ENCODE data around the gene SORL1-AS1.

Gene SORL1-AS1

DNA sequence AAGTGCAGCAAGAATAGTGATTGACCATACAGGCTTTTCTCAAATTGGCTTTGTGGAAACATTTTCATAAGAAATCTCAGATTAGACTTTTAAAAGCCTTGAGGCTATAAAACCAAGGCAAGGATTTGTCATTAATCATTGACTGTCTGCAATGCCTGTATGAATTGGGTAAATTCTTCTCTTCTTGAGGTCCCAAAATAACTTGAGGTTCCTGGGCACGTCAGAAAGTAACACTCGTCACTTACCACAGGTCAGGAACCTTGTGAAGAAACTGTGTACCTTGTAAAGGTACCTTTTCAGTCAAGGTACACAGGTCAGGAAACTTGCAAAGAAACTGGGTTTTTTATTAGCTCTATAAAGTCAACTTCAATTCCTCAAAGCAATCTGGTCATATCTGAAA, 43.9 kb downstream of the SORL1-AS1 start:
- Histone ChIP-seq H2AFZ (ENCODE audit: low read depth) (no peak overlapping the region), H3F3A (replicated peaks; ENCODE audit: insufficient read depth) (no peaks in the 10 kb centered on the region), H3K27ac (ENCODE audit: low read depth in 2 of 2, low read length in 1 of 2) (no peak overlapping the region), H3K27me3 (ENCODE audit: insufficient read depth) (no peaks in the 10 kb centered on the region), H3K9me3 (no peaks in the 10 kb centered on the region), H3K4me3 (ENCODE audit: low read depth in 2 of 2, low read length in 1 of 2) (no peak overlapping the region), H3K36me3 (replicated peaks in 1 of 2; ENCODE audit: control insufficient read depth in 1 of 2, insufficient read depth in 2 of 2, low read length in 1 of 2) (no peaks in the 10 kb centered on the region), H3K4me1 (ENCODE audit: control insufficient read depth in 1 of 2, insufficient read depth in 2 of 2, low read depth in 1 of 2, low read length in 1 of 2) (no peaks in the 10 kb centered on the region), H3K4me2 (no peak overlapping the region), H3K9me2 (no peaks in the 10 kb centered on the region), H3K9ac (no peak overlapping the region), H4K20me1 (ENCODE audit: insufficient read depth) (no peaks in the 10 kb centered on the region), H3K79me2 (ENCODE audit: insufficient read depth) (no peaks in the 10 kb centered on the region)
- ChIA-PET POLR2A (no interaction called here), CTCF (no interaction called here)
- no peak for TF ChIP-seq TCF12 (IDR thresholded peaks at IDR 0.05)
- TF ChIP-seq EP300 (IDR thresholded peaks at IDR 0.05; ENCODE audit: borderline replicate concordance in 1 of 2, low read depth in 1 of 2, low read length in 1 of 2): no peak
- TF ChIP-seq USF1 (IDR thresholded peaks at IDR 0.05; ENCODE audit: borderline replicate concordance, low read depth): no peak
- no peak for TF ChIP-seq EZH2phosphoT487 (IDR thresholded peaks at IDR 0.05; ENCODE audit: borderline replicate concordance, low read depth)
- TF ChIP-seq RCOR1 (IDR thresholded peaks at IDR 0.05; ENCODE audit: low read length): no peak
- no peak for TF ChIP-seq CTCF (IDR thresholded peaks at IDR 0.05)
- TF ChIP-seq MEF2A (IDR thresholded peaks at IDR 0.05; ENCODE audit: borderline replicate concordance, low read depth): no peak
- no peak for TF ChIP-seq TEAD4 (IDR thresholded peaks at IDR 0.05; ENCODE audit: borderline replicate concordance, insufficient read depth)
- no peak for TF ChIP-seq JUND (IDR thresholded peaks at IDR 0.05)
- no peak for DNase-seq
- 67% methylated on average over 2 of the region's 2 CpGs for WGBS (ENCODE audit: low lambda C conversion rate)

DNA sequence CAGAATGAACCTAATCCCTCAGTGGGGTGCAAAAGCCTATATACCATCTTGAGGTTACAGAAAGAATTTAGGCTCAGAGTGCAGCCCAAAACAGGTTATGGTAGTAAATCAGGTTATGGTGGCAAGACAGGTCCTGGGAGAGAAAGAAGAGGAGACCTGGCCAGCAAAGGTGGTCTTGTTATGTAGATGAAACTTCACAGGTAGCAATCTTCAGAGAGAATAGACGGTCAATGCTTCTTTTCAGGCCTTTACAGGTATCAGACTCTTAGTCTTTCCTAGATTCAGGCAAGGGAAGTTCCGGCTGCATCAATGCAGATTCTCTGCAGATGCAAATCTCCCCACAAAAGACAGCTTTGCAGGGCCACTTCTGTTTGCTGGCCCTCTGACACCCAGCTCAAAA, 46.5 kb downstream of the SORL1-AS1 start:
- no peaks in the 10 kb centered on the region for H3K9me2 ChIP-seq
- ChIA-PET POLR2A (interaction anchor here (0.7 kb wide), 1 partner anchor 12 kb away, joined by 3 read pairs; no protein-coding TSS in a partner anchor), CTCF (no interaction called here)
- no peaks in the 10 kb centered on the region for H3K27me3 ChIP-seq (ENCODE audit: insufficient read depth)
- no peaks in the 10 kb centered on the region for H3K36me3 ChIP-seq (replicated peaks in 1 of 2; ENCODE audit: control insufficient read depth in 1 of 2, insufficient read depth in 2 of 2, low read length in 1 of 2)
- H3K9ac ChIP-seq: no peak overlapping the region
- TF ChIP-seq MEF2A (IDR thresholded peaks at IDR 0.05; ENCODE audit: borderline replicate concordance, low read depth) (no peak), ELF1 (IDR thresholded peaks at IDR 0.05) (no peak), MXI1 (IDR thresholded peaks at IDR 0.05; ENCODE audit: low read depth, low read length) (no peak), GABPA (IDR thresholded peaks at IDR 0.05; ENCODE audit: low read depth) (no peak)
- peaks cover 8% of the 10 kb centered on the region; the same call in 1 of the 2 replicates for H3K9me3 ChIP-seq
- H3K4me2 ChIP-seq: no peak overlapping the region
- no peaks in the 10 kb centered on the region for H3K4me1 ChIP-seq (ENCODE audit: control insufficient read depth in 1 of 2, insufficient read depth in 2 of 2, low read depth in 1 of 2, low read length in 1 of 2)
- H3K4me3 ChIP-seq (ENCODE audit: low read depth in 2 of 2, low read length in 1 of 2): no peak overlapping the region
- no peaks in the 10 kb centered on the region for H4K20me1 ChIP-seq (ENCODE audit: insufficient read depth)
- H2AFZ ChIP-seq (ENCODE audit: low read depth): no peak overlapping the region
- H3K27ac ChIP-seq (ENCODE audit: low read depth in 2 of 2, low read length in 1 of 2): no peak overlapping the region
- 76% methylated on average over 2 of the region's 2 CpGs for WGBS (ENCODE audit: low lambda C conversion rate)
- no peaks in the 10 kb centered on the region for H3F3A ChIP-seq (replicated peaks; ENCODE audit: insufficient read depth)
- no peaks in the 10 kb centered on the region for H3K79me2 ChIP-seq (ENCODE audit: insufficient read depth)
- DNase-seq: no peak

Data from SK-N-SH (cell line).